Karpas-422 (cell line): ENCODE data around the gene ZNG1F. TPM values are rescaled to one million over a fixed set of nuclear protein-coding genes. Genes with fewer than 3 reads are reported as not detected.
"Not testable (repeated sequence)": the region's sequence is repeated elsewhere in the genome, so short reads cannot be mapped to it uniquely, and the experiment has no call there.

ENCODE experiments used
- DNase-seq: peaks from one replicate; pipeline ENCODE4 v3.0.0-alpha.2; 2015
- H2AFZ ChIP-seq: fragments of 200-600 bp; sonication (generic); 2 replicates; pipeline ENCODE4 v1.6.1; 2014; ENCODE audit warnings: antibody characterized with exemption, low read length, mixed read lengths
- H3K27ac ChIP-seq: fragments of 200-600 bp; sonication (generic); 2 replicates; pipeline ENCODE4 v1.5.1; 2014; ENCODE audit warnings: mild to moderate bottlenecking, low read length, moderate library complexity
- H3K27me3 ChIP-seq: fragments of 200-600 bp; sonication (generic); 2 replicates; pipeline ENCODE4 v1.6.1; 2014; ENCODE audit warnings: low read length, mixed read lengths
- H3K36me3 ChIP-seq: fragments of 200-600 bp; sonication (generic); 2 replicates; pipeline ENCODE4 v1.6.1; 2014; ENCODE audit warnings: low read length, mixed read lengths; ENCODE audit not compliant: insufficient read depth
- H3K4me1 ChIP-seq: fragments of 200-600 bp; sonication (generic); 2 replicates; pipeline ENCODE4 v1.6.1; 2014; ENCODE audit warnings: mild to moderate bottlenecking, low read length, mixed read lengths
- H3K4me2 ChIP-seq: fragments of 200-600 bp; sonication (generic); 2 replicates; pipeline ENCODE4 v1.6.1; 2014; ENCODE audit warnings: low read length, low read depth, mild to moderate bottlenecking; ENCODE audit not compliant: poor library complexity, severe bottlenecking
- H3K4me3 ChIP-seq: fragments of 200-600 bp; sonication (generic); 2 replicates; pipeline ENCODE4 v1.5.1; 2014; ENCODE audit warnings: mild to moderate bottlenecking, antibody characterized with exemption, low read length, mixed read lengths
- H3K79me2 ChIP-seq: fragments of 200-600 bp; sonication (generic); 2 replicates; pipeline ENCODE4 v1.6.1; 2014; ENCODE audit warnings: mild to moderate bottlenecking, low read length, mixed read lengths
- H3K9ac ChIP-seq: fragments of 200-600 bp; sonication (generic); 2 replicates; pipeline ENCODE4 v1.6.0; 2014; ENCODE audit warnings: low read length
- H3K9me2 ChIP-seq: fragments of 200-600 bp; sonication (generic), shearing (Covaris generic); replicated peaks from 2 replicates; pipeline ENCODE4 v1.6.0; 2014; ENCODE audit warnings: mild to moderate bottlenecking, low read length, moderate library complexity; ENCODE audit not compliant: insufficient read depth
- H3K9me3 ChIP-seq: fragments of 300-700, 200-600 bp; sonication (generic); 2 replicates; pipeline ENCODE4 v1.6.1; 2014; ENCODE audit warnings: low read length, mixed read lengths
- H4K20me1 ChIP-seq: fragments of 200-600 bp; sonication (generic); 2 replicates; pipeline ENCODE4 v1.6.1; 2014; ENCODE audit warnings: mild to moderate bottlenecking, antibody characterized with exemption, low read length, low read depth; ENCODE audit not compliant: insufficient read depth
- total RNA-seq: library from RNA; depleted of rRNA; stranded (reverse); fragments of >200 nt; shearing (Covaris generic); gene quantifications from 2 replicates; pipeline ENCODE4 v1.2.3, GENCODE V29; 2014; ENCODE audit warnings: low replicate concordance

ZNG1F gene
- total RNA-seq, 1 experiment from 2014 or later: 22.4 TPM

GRCh38 chr9:41229408-41230401, 40.6 kb upstream of the ZNG1F start:
- no peak overlapping the region for H3K4me3 ChIP-seq
- no peaks in the 10 kb centered on the region; the same call in 1 of the 2 replicates for H3K4me1 ChIP-seq

DNA sequence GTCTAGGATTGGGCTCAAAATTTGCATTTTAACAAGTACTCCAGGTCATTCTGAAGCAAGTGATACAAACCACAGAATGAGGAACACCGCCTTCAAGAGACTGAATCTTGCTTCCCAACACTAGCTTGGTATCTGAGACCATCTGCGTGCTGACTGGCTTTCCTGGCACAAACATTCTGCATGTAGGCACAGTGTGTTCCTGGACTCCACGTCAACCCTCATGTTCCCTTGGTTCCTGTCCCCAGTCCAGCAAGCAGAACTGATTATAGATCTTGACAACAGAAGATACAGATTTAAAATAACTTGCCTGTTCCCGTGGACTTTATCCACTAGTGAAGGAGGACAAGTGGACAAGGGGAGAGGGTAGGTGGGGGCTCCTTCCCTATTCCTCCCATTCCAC, 30.7 kb upstream of the ZNG1F start:
- not testable (repeated sequence) for H3K27me3 ChIP-seq, H3K4me2 ChIP-seq, H3K9me3 ChIP-seq, H3K4me1 ChIP-seq, H3K9ac ChIP-seq, H3K36me3 ChIP-seq, H3K4me3 ChIP-seq, H3K9me2 ChIP-seq, H2AFZ ChIP-seq, H4K20me1 ChIP-seq, H3K79me2 ChIP-seq, DNase-seq, H3K27ac ChIP-seq

More at GRCh38 chr9:41229408-41230401, 40.6 kb upstream of the ZNG1F start:
- H3K27ac ChIP-seq: no peak overlapping the region
- H4K20me1 ChIP-seq: no peaks in the 10 kb centered on the region
- H3K9ac ChIP-seq: no peak overlapping the region
- no peaks in the 10 kb centered on the region for H3K27me3 ChIP-seq
- no peaks in the 10 kb centered on the region for H3K36me3 ChIP-seq
- no peaks in the 10 kb centered on the region for H3K9me2 ChIP-seq
- no peak overlapping the region for H2AFZ ChIP-seq
- peaks cover 8% of the 10 kb centered on the region; the same call in 1 of the 2 replicates for H3K9me3 ChIP-seq
- no peak overlapping the region for H3K4me2 ChIP-seq
- peak; percentile 43 for DNase-seq
- H3K79me2 ChIP-seq: no peaks in the 10 kb centered on the region

DNA sequence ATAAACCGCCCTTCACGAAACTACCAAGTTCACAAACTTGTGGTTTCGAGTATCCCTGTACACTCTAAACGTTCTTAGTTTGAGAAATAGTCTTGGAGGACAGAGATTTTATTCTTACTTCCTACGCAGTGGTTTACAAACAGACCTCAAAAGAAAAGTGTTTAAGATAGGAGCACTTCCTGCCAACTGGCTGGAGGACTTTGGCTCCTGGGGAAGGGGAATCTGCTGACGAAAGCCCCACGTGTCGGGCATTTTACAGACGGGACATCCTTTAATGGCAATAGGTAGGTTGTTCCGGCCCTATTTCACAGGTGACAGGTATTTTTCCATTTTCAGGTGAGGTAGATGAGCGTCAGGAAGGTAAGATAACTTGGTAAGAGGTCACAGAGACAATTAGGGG, 678 bp downstream of the ZNG1F start:
- H4K20me1 ChIP-seq, H3K27me3 ChIP-seq, H3K27ac ChIP-seq, H3K4me2 ChIP-seq, H3K36me3 ChIP-seq, H3K79me2 ChIP-seq, H3K4me3 ChIP-seq, H3K4me1 ChIP-seq, H3K9ac ChIP-seq, H2AFZ ChIP-seq, H3K9me2 ChIP-seq, DNase-seq, H3K9me3 ChIP-seq: not testable (repeated sequence)

- not testable (repeated sequence) for DNase-seq
These were observed 14.1 kb downstream of the ZNG1F start for GRCh38 chr9:41174994-41175393.

GRCh38 chr9:41150116-41150515, 39.0 kb downstream of the ZNG1F start:
- not testable (repeated sequence) for DNase-seq, H3K4me2 ChIP-seq, H3K9ac ChIP-seq, H3K36me3 ChIP-seq, H3K4me3 ChIP-seq, H3K27me3 ChIP-seq, H4K20me1 ChIP-seq, H3K9me2 ChIP-seq, H3K4me1 ChIP-seq, H3K79me2 ChIP-seq, H3K27ac ChIP-seq, H2AFZ ChIP-seq, H3K9me3 ChIP-seq

More at GRCh38 chr9:41174994-41175393, 14.1 kb downstream of the ZNG1F start:
- H4K20me1 ChIP-seq, H3K36me3 ChIP-seq, H3K9me3 ChIP-seq, H3K9me2 ChIP-seq, H3K79me2 ChIP-seq, H3K4me3 ChIP-seq, H3K27ac ChIP-seq, H2AFZ ChIP-seq, H3K9ac ChIP-seq, H3K27me3 ChIP-seq, H3K4me1 ChIP-seq, H3K4me2 ChIP-seq: not testable (repeated sequence)

DNA sequence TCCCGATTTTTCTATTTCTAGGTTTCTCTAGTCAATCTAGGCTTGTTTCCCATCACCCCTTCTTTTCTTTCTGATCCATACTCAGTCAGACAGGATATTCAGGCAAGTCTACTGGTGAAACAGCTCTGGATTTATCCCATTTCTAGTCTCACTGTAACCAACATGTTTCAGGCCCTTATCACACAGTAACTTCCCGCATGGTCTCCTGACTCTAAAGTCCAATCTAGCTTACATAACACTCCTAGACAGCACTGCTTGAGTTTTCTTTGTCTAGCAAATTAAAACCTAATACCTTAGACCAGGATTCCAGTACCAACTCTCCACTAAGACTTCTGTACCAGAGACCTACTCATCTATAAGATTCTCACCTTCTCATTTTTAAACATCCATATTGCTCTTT, 47.2 kb downstream of the ZNG1F start:
- H3K9me2 ChIP-seq, DNase-seq, H3K36me3 ChIP-seq, H3K4me2 ChIP-seq, H3K27ac ChIP-seq, H3K9me3 ChIP-seq, H2AFZ ChIP-seq, H4K20me1 ChIP-seq, H3K4me1 ChIP-seq, H3K9ac ChIP-seq, H3K79me2 ChIP-seq, H3K27me3 ChIP-seq, H3K4me3 ChIP-seq: not testable (repeated sequence)

- DNase-seq, H2AFZ ChIP-seq, H3K36me3 ChIP-seq: not testable (repeated sequence)
These were observed 60.5 kb downstream of the ZNG1F start, which contains the start of gene FOXD4L6 for GRCh38 chr9:41128581-41128980. Gene FOXD4L6 (minus strand): TSS chr9:41128681. CDS start chr9:41128383, 298 bp downstream.

DNA sequence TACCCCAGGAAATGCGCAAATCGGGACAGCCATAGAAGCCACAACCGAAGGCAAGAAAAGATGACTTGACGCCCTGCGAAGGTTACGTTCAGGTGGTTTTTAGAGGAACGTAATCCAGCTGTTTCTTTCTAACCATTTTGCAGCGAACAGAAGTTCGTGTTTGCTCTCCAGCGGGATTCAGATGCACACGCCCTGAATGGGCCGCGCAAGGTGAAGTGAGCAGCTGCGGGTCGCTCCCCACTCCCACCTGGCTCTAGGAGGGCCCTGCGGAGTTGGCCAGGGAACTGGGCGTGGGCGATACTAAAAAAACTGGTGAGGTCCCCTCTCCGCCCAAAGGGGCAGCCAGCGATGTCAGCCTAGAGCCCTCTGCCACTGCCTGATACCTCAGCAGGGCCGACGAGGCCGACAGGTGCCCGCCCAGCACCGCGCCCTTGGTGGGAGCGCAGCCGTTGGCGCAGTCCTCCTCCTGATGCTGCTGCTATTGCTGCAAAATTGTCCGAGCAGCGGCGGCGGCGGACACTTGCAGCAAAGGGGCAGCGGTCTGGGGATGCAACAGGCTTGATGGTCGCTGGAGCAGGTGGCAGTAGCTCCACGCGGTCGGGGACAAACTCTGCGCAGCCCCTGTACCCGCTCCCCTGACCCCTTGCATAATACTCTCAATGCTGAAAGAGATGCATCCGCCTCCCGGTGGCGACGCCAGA, 62.2 kb downstream of the ZNG1F start:
- H3K79me2 ChIP-seq, H3K4me3 ChIP-seq, H3K36me3 ChIP-seq, H4K20me1 ChIP-seq, H2AFZ ChIP-seq, H3K9me3 ChIP-seq, DNase-seq, H3K27ac ChIP-seq, H3K9ac ChIP-seq, H3K27me3 ChIP-seq, H3K9me2 ChIP-seq, H3K4me1 ChIP-seq, H3K4me2 ChIP-seq: not testable (repeated sequence)

More at GRCh38 chr9:41128581-41128980, 60.5 kb downstream of the ZNG1F start, which contains the start of gene FOXD4L6:
- H3K9me2 ChIP-seq, H3K9ac ChIP-seq, H3K79me2 ChIP-seq, H3K4me2 ChIP-seq, H3K27me3 ChIP-seq, H4K20me1 ChIP-seq, H3K27ac ChIP-seq, H3K9me3 ChIP-seq, H3K4me3 ChIP-seq, H3K4me1 ChIP-seq: not testable (repeated sequence)
